ACC112 (cell line): ENCODE data around the gene CALN1.

ENCODE experiments used
- H2AFZ ChIP-seq: fragments of 200-600 bp; sonication (generic); one replicate; pipeline ENCODE4 v1.6.0; 2017; ENCODE audit warnings: antibody characterized with exemption, low read length; ENCODE audit not compliant: unreplicated experiment
- H3K27ac ChIP-seq: fragments of 200-600 bp; sonication (generic); 2 replicates; pipeline ENCODE4 v1.5.1; 2014; ENCODE audit warnings: low read depth, mild to moderate bottlenecking, antibody characterized with exemption, low read length, moderate library complexity
- H3K27me3 ChIP-seq: fragments of 200-600 bp; sonication (generic); 2 replicates; pipeline ENCODE4 v1.6.1; 2014; ENCODE audit warnings: mild to moderate bottlenecking, antibody characterized with exemption, low read length, moderate library complexity, mixed read lengths; ENCODE audit not compliant: insufficient read depth
- H3K36me3 ChIP-seq: fragments of 200-600 bp; sonication (generic); 2 replicates; pipeline ENCODE4 v1.6.1; 2016; ENCODE audit warnings: mild to moderate bottlenecking, antibody characterized with exemption, low read length, moderate library complexity, mixed read lengths; ENCODE audit not compliant: insufficient read depth
- H3K4me1 ChIP-seq: fragments of 200-600 bp; sonication (generic); one replicate; pipeline ENCODE4 v1.6.1; 2016; ENCODE audit warnings: low read length, mixed read lengths; ENCODE audit not compliant: insufficient read depth, unreplicated experiment, control insufficient read depth
- H3K4me3 ChIP-seq: fragments of 200-600 bp; sonication (generic); 2 replicates; pipeline ENCODE4 v1.5.1; 2014; ENCODE audit warnings: mild to moderate bottlenecking, low read depth, low read length
- H3K79me2 ChIP-seq: fragments of 200-600 bp; sonication (generic); one replicate; pipeline ENCODE4 v1.6.0; 2016; ENCODE audit warnings: low read length; ENCODE audit not compliant: control insufficient read depth, unreplicated experiment, insufficient read depth

The CALN1 gene

DNA sequence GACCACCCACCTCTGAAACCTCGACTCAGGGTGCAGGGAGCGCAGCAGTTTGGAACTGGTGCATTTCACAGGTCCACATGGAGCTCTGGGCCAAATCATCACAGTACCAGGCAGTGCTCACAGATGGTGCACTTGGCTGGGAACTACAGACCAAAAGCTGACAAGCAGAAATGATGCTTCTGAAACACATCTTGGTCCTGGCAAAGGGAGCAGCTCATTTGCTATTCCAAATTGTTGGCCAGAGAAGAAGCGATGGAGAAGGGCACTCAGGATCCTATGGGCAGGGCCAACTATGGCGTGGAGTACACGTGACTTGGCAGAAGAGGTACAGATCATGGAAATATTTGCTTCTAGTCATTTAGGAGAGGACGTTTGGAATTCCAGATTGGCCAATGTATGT is 383.9 kb downstream of the CALN1 start:
- H3K4me3 ChIP-seq, result no peak overlapping the region
- no peaks in the 10 kb centered on the region for H3K27me3 ChIP-seq
- no peaks in the 10 kb centered on the region for H3K36me3 ChIP-seq
- H3K27ac ChIP-seq, result no peak overlapping the region
- no peak overlapping the region for H2AFZ ChIP-seq
- H3K79me2 ChIP-seq, result no peaks in the 10 kb centered on the region
- H3K4me1 ChIP-seq, result no peaks in the 10 kb centered on the region

DNA sequence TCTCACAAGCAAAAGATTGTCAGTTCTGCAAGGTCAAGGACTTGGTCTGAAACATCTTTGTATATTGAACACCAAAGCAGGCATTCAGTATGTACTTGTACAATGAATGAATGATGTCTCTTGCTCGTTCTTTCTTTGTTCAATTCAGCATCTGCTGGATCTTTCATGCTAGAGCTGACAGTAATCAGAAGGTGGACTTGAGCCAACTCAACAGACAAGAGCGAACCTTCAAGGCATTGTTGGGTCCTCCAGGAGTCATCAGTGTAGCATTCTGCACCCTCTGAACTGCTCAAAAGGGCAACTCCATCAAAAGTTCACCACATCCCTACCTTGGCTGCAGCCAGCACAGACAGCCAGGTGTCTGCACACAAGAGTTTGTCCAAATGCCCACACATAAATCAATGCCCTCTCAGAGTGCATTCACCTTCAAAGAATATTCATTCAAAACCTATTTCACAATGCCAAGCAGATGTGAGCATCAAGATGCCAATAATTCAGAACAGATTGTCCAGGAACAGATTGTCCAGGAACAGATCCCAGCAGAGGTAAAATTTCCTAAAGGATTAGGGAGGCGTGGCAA is 386.7 kb downstream of the CALN1 start:
- Histone ChIP-seq H3K4me3 (no peak overlapping the region), H2AFZ (no peak overlapping the region), H3K27me3 (no peaks in the 10 kb centered on the region), H3K36me3 (no peaks in the 10 kb centered on the region), H3K27ac (no peak overlapping the region), H3K79me2 (no peaks in the 10 kb centered on the region), H3K4me1 (no peaks in the 10 kb centered on the region)

DNA sequence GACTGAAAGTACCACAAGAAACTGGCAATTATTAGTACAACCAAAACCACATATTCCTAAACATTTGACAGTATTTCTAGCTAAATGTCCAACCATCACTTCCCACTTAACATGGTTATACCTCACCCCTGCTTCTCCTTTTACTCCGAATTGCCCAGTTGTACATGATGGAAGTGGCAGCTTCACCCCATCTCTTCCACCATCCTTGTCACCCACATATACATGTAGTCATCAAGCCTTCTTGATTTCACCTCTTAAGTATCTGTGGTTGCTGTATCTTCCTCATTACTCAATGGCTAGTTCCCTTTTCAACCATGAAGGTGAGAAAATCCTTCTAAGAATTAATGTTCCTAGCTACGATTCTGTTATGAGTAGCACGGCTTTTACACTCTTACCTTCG is 388.2 kb downstream of the CALN1 start:
- H3K27me3 ChIP-seq, result no peaks in the 10 kb centered on the region
- no peak overlapping the region for H3K27ac ChIP-seq
- no peaks in the 10 kb centered on the region for H3K4me1 ChIP-seq
- no peak overlapping the region for H3K4me3 ChIP-seq
- no peak overlapping the region for H2AFZ ChIP-seq
- H3K36me3 ChIP-seq, result no peaks in the 10 kb centered on the region
- H3K79me2 ChIP-seq, result no peaks in the 10 kb centered on the region

DNA sequence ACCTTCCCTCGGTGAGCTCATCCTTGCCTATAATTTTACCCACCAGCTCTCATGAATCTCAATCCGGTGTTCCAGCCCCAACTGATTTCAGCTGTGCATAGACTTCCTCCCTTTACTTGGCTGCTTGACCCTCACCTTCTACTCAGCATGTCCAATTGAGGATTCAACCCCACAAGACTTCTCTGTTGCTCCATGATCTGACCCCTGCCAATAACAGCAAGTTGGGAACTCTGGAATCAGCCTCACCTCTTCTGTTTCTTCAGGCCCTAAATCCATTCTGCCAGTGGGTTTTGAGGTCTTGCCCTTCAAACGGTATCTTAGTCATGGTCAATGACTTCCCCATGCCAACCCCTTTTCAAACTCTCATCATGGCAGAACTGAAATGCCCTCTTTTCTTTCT is 390.4 kb downstream of the CALN1 start:
- Histone ChIP-seq H3K79me2 (no peaks in the 10 kb centered on the region), H3K27me3 (no peaks in the 10 kb centered on the region), H3K36me3 (no peaks in the 10 kb centered on the region), H3K27ac (no peak overlapping the region), H3K4me1 (no peaks in the 10 kb centered on the region), H2AFZ (no peak overlapping the region), H3K4me3 (no peak overlapping the region)

DNA sequence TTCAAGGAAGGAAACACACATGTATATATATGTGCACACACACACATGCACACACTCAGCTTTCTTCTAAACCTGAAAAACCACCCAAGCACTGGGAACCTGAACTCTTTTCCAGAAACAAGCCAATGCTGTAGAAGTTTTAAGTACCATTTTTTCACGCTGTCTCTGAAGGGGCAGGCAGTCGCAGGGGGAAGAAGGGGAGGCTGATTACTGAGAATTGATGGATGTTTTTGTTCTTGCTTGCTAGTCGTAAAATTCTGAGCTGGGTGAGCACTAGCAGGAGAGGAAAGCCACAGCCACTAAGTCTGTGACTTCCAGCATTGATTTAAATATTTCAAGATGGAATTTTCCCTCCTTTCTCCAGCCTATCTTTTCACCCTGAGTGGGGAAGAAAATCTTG is 391.8 kb downstream of the CALN1 start:
- Histone ChIP-seq H3K36me3 (no peaks in the 10 kb centered on the region), H3K79me2 (no peaks in the 10 kb centered on the region)

DNA sequence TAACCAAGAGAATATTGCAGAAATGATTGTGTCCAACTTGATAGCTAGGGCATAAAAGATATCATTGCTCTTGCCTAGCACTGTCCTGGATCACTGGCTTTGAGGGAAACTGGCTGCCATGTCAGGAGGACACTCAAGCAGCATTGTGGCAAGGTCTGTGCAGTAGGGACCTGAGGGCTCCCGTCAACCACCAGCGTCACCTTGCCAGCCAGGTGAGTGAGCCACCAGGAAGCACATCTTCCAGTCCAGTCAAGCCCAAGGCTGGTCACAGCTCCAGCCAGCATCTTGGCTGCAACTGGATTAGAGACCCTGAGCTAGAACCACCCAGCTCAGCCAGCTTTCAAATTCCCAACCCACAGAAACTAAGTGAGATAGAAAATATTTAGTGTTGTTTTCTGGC is 392.7 kb downstream of the CALN1 start:
- Histone ChIP-seq H3K27me3 (no peaks in the 10 kb centered on the region), H3K27ac (no peak overlapping the region), H3K36me3 (no peaks in the 10 kb centered on the region), H2AFZ (no peak overlapping the region), H3K79me2 (no peaks in the 10 kb centered on the region), H3K4me1 (no peaks in the 10 kb centered on the region), H3K4me3 (no peak overlapping the region)

More for the DNA sequence above, 391.8 kb downstream of the CALN1 start:
- H3K4me1 ChIP-seq, result no peaks in the 10 kb centered on the region
- H2AFZ ChIP-seq, result no peak overlapping the region
- H3K27ac ChIP-seq, result no peak overlapping the region
- H3K4me3 ChIP-seq, result no peak overlapping the region
- no peaks in the 10 kb centered on the region for H3K27me3 ChIP-seq

DNA sequence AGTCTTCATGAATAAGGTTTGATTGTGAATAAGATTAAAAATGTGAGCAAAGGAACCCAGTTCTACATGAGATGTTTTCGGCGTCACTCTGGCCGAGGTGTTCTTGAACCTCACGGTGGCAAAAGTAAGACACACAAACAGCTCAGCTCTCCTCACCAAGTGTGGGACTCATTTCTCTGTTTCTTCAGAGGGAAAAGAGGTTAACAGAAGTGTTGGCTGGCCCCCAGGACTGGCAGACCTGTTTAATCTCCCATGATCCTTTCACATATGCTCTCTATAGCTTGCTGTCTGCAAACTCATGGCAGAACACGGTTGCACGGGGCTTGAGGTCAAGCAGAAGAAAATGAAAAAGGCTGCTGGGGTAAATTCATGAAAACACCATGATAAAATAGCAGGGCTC is 394.4 kb downstream of the CALN1 start:
- Histone ChIP-seq H3K27ac (no peak overlapping the region), H2AFZ (no peak overlapping the region), H3K4me3 (no peak overlapping the region)

DNA sequence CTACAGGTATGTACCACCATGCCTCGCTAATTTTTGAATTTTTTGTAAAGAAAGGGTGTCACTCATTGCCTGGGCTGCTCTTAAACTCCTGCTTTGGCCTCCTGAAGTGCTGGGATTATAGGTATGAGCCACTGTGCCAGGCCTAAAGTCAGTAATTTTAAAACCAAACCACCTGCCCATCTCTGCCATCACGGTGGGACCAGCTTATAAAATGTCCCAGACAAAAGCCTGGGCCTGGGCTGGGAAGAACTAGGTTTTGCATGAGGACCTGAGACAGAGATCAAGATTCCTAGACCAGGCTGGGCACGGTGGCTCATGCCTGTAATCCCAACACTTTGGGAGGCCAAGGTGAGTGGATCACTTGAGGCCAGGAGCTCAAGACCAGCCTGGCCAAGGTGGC is 395.6 kb downstream of the CALN1 start:
- no peaks in the 10 kb centered on the region for H3K4me1 ChIP-seq
- H3K36me3 ChIP-seq, result no peaks in the 10 kb centered on the region
- no peaks in the 10 kb centered on the region for H3K27me3 ChIP-seq
- no peaks in the 10 kb centered on the region for H3K79me2 ChIP-seq
- H3K27ac ChIP-seq, result no peak overlapping the region
- H3K4me3 ChIP-seq, result no peak overlapping the region
- H2AFZ ChIP-seq, result no peak overlapping the region

More for the DNA sequence above, 394.4 kb downstream of the CALN1 start:
- Histone ChIP-seq H3K27me3 (no peaks in the 10 kb centered on the region), H3K4me1 (no peaks in the 10 kb centered on the region), H3K79me2 (no peaks in the 10 kb centered on the region), H3K36me3 (no peaks in the 10 kb centered on the region)

DNA sequence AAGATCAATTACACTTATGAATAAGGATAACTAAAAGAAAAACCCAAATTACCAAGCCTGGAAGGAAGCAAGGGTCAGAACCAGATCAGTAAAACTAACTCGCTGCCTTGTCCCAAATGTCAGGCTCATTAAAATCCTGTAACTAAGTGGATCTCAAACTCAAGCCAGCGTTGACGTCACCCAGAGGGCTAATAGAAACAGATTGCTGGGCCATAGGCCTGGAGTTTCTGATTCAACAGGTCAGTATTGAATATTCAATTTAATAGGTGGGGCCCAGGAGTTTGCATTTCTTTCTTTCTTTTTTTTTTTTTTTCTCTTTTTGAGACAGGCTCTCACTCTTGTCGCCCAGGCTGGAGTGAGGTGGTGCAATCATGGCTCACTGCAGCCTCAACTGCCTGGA is 397.0 kb downstream of the CALN1 start:
- no peak overlapping the region for H3K4me3 ChIP-seq
- H3K4me1 ChIP-seq, result no peaks in the 10 kb centered on the region
- no peaks in the 10 kb centered on the region for H3K36me3 ChIP-seq
- H3K27ac ChIP-seq, result no peak overlapping the region
- H3K79me2 ChIP-seq, result no peaks in the 10 kb centered on the region
- H2AFZ ChIP-seq, result no peak overlapping the region
- no peaks in the 10 kb centered on the region for H3K27me3 ChIP-seq

DNA sequence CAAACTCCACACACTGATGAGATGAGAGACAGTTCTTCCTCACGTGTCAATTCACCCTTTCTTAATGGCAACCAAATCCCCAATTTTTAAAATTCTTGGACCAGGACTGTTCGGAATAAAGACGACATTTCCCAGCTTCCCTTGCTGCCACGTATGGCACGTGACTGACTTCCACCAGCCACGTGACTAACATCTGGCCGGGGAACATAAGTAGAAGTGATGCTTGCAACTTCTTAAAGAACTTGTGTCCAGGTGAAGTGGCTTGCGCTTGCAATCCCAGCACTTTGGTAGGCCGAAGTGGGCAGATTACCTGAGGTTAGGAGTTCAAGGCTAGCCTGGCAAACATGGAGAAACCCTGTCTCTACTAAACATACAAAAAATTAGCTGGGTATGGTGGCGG is 405.1 kb downstream of the CALN1 start:
- Histone ChIP-seq H3K79me2 (no peaks in the 10 kb centered on the region), H3K27ac (no peak overlapping the region), H3K4me1 (no peaks in the 10 kb centered on the region), H3K27me3 (no peaks in the 10 kb centered on the region), H2AFZ (no peak overlapping the region), H3K4me3 (no peak overlapping the region), H3K36me3 (no peaks in the 10 kb centered on the region)

DNA sequence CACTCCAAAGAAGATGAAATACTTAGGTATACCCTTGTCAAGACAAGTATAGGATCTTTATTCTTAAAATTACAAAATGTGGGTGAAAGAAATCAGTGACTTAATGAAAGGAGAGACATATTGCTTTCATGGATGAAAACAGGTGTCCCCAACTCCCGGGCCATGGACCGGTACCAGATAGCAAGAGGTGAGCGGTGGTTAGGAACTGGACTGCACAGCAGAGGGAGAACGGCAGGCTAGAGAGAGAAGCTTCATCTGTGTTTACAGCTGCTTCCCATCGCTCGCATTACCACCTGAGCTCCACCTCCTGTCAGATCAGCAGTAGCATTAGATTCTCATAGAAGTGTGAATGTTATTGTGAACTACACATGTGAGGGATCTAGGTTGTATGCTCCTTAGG is 408.9 kb downstream of the CALN1 start:
- Histone ChIP-seq H3K4me1 (no peaks in the 10 kb centered on the region), H3K36me3 (no peaks in the 10 kb centered on the region), H2AFZ (no peak overlapping the region), H3K27me3 (no peaks in the 10 kb centered on the region), H3K79me2 (no peaks in the 10 kb centered on the region), H3K27ac (no peak overlapping the region), H3K4me3 (no peak overlapping the region)
